Measurements from ENCODE around the gene PET100.
"Not testable (repeated sequence)": the region's sequence is repeated elsewhere in the genome, so short reads cannot be mapped to it uniquely, and the experiment has no call there.

Gene PET100

GRCh38 chr19:7633698-7634097 is 4.1 kb downstream of the PET100 start, which contains the start of gene PCP2:
Gene PCP2, minus strand, starts transcription at chr19:7633719. Its CDS starts 262 bp downstream, at chr19:7633457.
- no peak for DNase-seq (ENCODE audit: low spot score)

GRCh38 chr19:7635670-7636069 is 6.1 kb downstream of the PET100 start:
- no peak for DNase-seq (ENCODE audit: low spot score)

- DNase-seq (ENCODE audit: low spot score): no peak
Observed at GRCh38 chr19:7636317-7636690, 6.7 kb downstream of the PET100 start.

- DNase-seq (ENCODE audit: low spot score): no peak
Observed at GRCh38 chr19:7636691-7637373, 7.2 kb downstream of the PET100 start, which contains the start of gene STXBP2. Gene STXBP2, plus strand, starts transcription at chr19:7637110. Its CDS starts 40 bp downstream, at chr19:7637150.

GRCh38 chr19:7637374-7638256 is 8.0 kb downstream of the PET100 start:
- no peak for DNase-seq (ENCODE audit: low spot score)

GRCh38 chr19:7638802-7639465 is 9.3 kb downstream of the PET100 start:
- no peak for DNase-seq (ENCODE audit: low spot score)

GRCh38 chr19:7639863-7640348 is 10.3 kb downstream of the PET100 start:
- DNase-seq (ENCODE audit: low spot score): no peak

GRCh38 chr19:7640803-7641202 is 11.2 kb downstream of the PET100 start:
- no peak for DNase-seq (ENCODE audit: low spot score)

- no peak for DNase-seq (ENCODE audit: low spot score)
Observed at GRCh38 chr19:7641290-7642276, 12.0 kb downstream of the PET100 start.

- no peak for DNase-seq (ENCODE audit: low spot score)
Observed at GRCh38 chr19:7642295-7643030, 12.9 kb downstream of the PET100 start.

GRCh38 chr19:7643031-7643415 is 13.4 kb downstream of the PET100 start:
- DNase-seq (ENCODE audit: low spot score): no peak

GRCh38 chr19:7643629-7644549 is 14.3 kb downstream of the PET100 start:
- DNase-seq (ENCODE audit: low spot score): not testable (repeated sequence)

GRCh38 chr19:7644550-7644877 is 14.9 kb downstream of the PET100 start:
- no peak for DNase-seq (ENCODE audit: low spot score)

GRCh38 chr19:7645163-7645562 is 15.6 kb downstream of the PET100 start:
- no peak for DNase-seq (ENCODE audit: low spot score)

GRCh38 chr19:7645656-7646425 is 16.2 kb downstream of the PET100 start:
- DNase-seq (ENCODE audit: low spot score): no peak

GRCh38 chr19:7646426-7646700 is 16.8 kb downstream of the PET100 start:
- no peak for DNase-seq (ENCODE audit: low spot score)

GRCh38 chr19:7647156-7647555 is 17.6 kb downstream of the PET100 start:
- no peak for DNase-seq (ENCODE audit: low spot score)

GRCh38 chr19:7648265-7649014 is 18.8 kb downstream of the PET100 start:
- no peak for DNase-seq (ENCODE audit: low spot score)

Data from SK-N-DZ (cell line).